SK-N-MC (cell line): ENCODE data around the gene IRX5.

Experiments
- EZH2 ChIP-seq: fragments of 200-600 bp; sonication (generic); IDR thresholded peaks from one replicate; pipeline ENCODE4 v1.6.1; 2017; ENCODE audit warnings: antibody characterized with exemption
- POLR2AphosphoS5 ChIP-seq: IDR thresholded peaks from 2 replicates; pipeline ENCODE4 v1.6.1; 2012; ENCODE audit warnings: mild to moderate bottlenecking, low read depth, low read length, borderline replicate concordance

GRCh38 chr16:54928411-54929089, 2.1 kb upstream of the IRX5 start:
- no peak for TF ChIP-seq EZH2
- no peak for TF ChIP-seq POLR2AphosphoS5
